HEK293 (cell line): Measurements from ENCODE around the gene FMN1.

ENCODE experiments used
- CTCF ChIA-PET: fragments of 350-600 bp; formaldehyde crosslinking; extraction: SDS; loops from one replicate; lab custom pipeline; 2021; ENCODE audit warnings: antibody characterized with exemption; lab: Yijun Ruan, JAX
- POLR2A ChIA-PET: fragments of 300-600 bp; formaldehyde crosslinking; extraction: SDS; loops from one replicate; lab custom pipeline; 2020; ENCODE audit warnings: antibody characterized with exemption, inconsistent platforms; lab: Yijun Ruan, JAX
- H3K27ac ChIP-seq: fragments of 200-500 bp; sonication (Bioruptor generic); 2 replicates; pipeline ENCODE4 v1.5.1; 2014; ENCODE audit warnings: low read depth, low read length, control low read depth, inconsistent platforms; ENCODE audit errors: extremely low read depth
- H3K36me3 ChIP-seq, 2 experiments: fragments of 200-500 bp in 1 of 2; sonication (Bioruptor generic) in 1 of 2; 1 replicate in 1 of 2; 2 replicates in 1 of 2; pipeline ENCODE4 v1.5.1; 2014 to 2017; ENCODE audit warnings: inconsistent platforms in 2 of 2, low read length in 2 of 2; ENCODE audit not compliant: control insufficient read depth in 2 of 2, insufficient read depth in 1 of 2
- H3K4me1 ChIP-seq: fragments of 200-500 bp; sonication (Bioruptor generic); 2 replicates; pipeline ENCODE4 v1.5.1; 2014; ENCODE audit warnings: mild to moderate bottlenecking, low read length, inconsistent platforms; ENCODE audit not compliant: control insufficient read depth, insufficient read depth
- H3K4me3 ChIP-seq: 2 replicates; pipeline ENCODE4 v1.5.1; 2011; ENCODE audit warnings: low read depth, mild to moderate bottlenecking, control low read depth, low read length, moderate library complexity
- H3K9me3 ChIP-seq: fragments of 200-500 bp; sonication (Bioruptor generic); 2 replicates; pipeline ENCODE4 v1.5.1; 2014; ENCODE audit warnings: low read depth, low read length, inconsistent platforms; ENCODE audit not compliant: control insufficient read depth, insufficient read depth
- BCL11A ChIP-seq: fragments of 450-650 bp; formaldehyde crosslinking; IDR thresholded peaks from 2 replicates; pipeline ENCODE4 v1.5.1; 2016; ENCODE audit warnings: low read depth, missing biosample characterization, missing genetic modification characterization
- GLIS1 ChIP-seq: fragments of 450-650 bp; formaldehyde crosslinking; IDR thresholded peaks from 2 replicates; pipeline ENCODE4 v1.5.1; 2016; ENCODE audit warnings: missing biosample characterization, missing genetic modification characterization
- IKZF3 ChIP-seq: fragments of 450-650 bp; IDR thresholded peaks from 2 replicates; pipeline ENCODE4 v1.5.0; 2018; ENCODE audit warnings: missing biosample characterization, mild to moderate bottlenecking, missing genetic modification characterization, moderate library complexity
- PRDM1 ChIP-seq: fragments of 450-650 bp; formaldehyde crosslinking; IDR thresholded peaks from 2 replicates; pipeline ENCODE4; 2016; ENCODE audit warnings: missing biosample characterization, missing genetic modification characterization
- ZEB2 ChIP-seq: fragments of 450-650 bp; formaldehyde crosslinking; IDR thresholded peaks from 2 replicates; pipeline ENCODE4 v1.5.1; 2016; ENCODE audit warnings: missing biosample characterization, missing genetic modification characterization
- ZNF112 ChIP-seq: fragments of 450-650 bp; formaldehyde crosslinking; IDR thresholded peaks from 2 replicates; pipeline ENCODE4 v1.5.0; 2017; ENCODE audit warnings: missing biosample characterization, missing genetic modification characterization
- ZNF174 ChIP-seq: fragments of 450-650 bp; formaldehyde crosslinking; IDR thresholded peaks from 2 replicates; pipeline ENCODE4 v1.5.0; 2017; ENCODE audit warnings: missing biosample characterization, mild to moderate bottlenecking, missing genetic modification characterization
- ZNF211 ChIP-seq: fragments of 450-650 bp; formaldehyde crosslinking; IDR thresholded peaks from 2 replicates; pipeline ENCODE4 v1.5.1; 2016; ENCODE audit warnings: low read depth, missing biosample characterization, missing genetic modification characterization
- ZNF239 ChIP-seq: fragments of 450-650 bp; formaldehyde crosslinking; IDR thresholded peaks from 2 replicates; pipeline ENCODE4 v1.5.1; 2016; ENCODE audit warnings: missing biosample characterization, missing genetic modification characterization
- ZNF335 ChIP-seq: fragments of 450-650 bp; formaldehyde crosslinking; conservative IDR thresholded peaks from 2 replicates; pipeline ENCODE4 v1.5.1; 2016; ENCODE audit warnings: missing biosample characterization, missing genetic modification characterization
- ZNF473 ChIP-seq: fragments of 450-650 bp; formaldehyde crosslinking; IDR thresholded peaks from 2 replicates; pipeline ENCODE4 v1.5.1; 2017; ENCODE audit warnings: missing biosample characterization, missing genetic modification characterization
- ZNF529 ChIP-seq: fragments of 450-650 bp; formaldehyde crosslinking; IDR thresholded peaks from 2 replicates; pipeline ENCODE4 v1.5.1; 2017; ENCODE audit warnings: missing genetic modification characterization, missing biosample characterization; ENCODE audit not compliant: insufficient replicate concordance
- ZNF530 ChIP-seq: fragments of 450-650 bp; formaldehyde crosslinking; IDR thresholded peaks from 2 replicates; pipeline ENCODE4 v1.5.1; 2016; ENCODE audit warnings: low read depth, missing biosample characterization, missing genetic modification characterization
- ZNF561 ChIP-seq: fragments of 450-650 bp; IDR thresholded peaks from 2 replicates; pipeline ENCODE4 v1.5.1; 2018; ENCODE audit warnings: missing biosample characterization, missing genetic modification characterization, borderline replicate concordance
- ZNF571 ChIP-seq: fragments of 450-650 bp; formaldehyde crosslinking; IDR thresholded peaks from 2 replicates; pipeline ENCODE4 v1.5.0; 2017; ENCODE audit warnings: missing biosample characterization, missing genetic modification characterization
- ZNF600 ChIP-seq: fragments of 450-650 bp; formaldehyde crosslinking; IDR thresholded peaks from 2 replicates; pipeline ENCODE4 v1.5.1; 2016; ENCODE audit warnings: missing biosample characterization, missing genetic modification characterization
- ZNF621 ChIP-seq: fragments of 450-650 bp; formaldehyde crosslinking; IDR thresholded peaks from 2 replicates; pipeline ENCODE4 v1.5.1; 2017; ENCODE audit warnings: missing biosample characterization, missing genetic modification characterization
- ZNF677 ChIP-seq: fragments of 450-650 bp; IDR thresholded peaks from 2 replicates; pipeline ENCODE4 v1.5.0; 2018; ENCODE audit warnings: missing biosample characterization, mild to moderate bottlenecking, missing genetic modification characterization, moderate library complexity
- ZNF692 ChIP-seq: fragments of 450-650 bp; formaldehyde crosslinking; IDR thresholded peaks from 2 replicates; pipeline ENCODE4 v1.5.1; 2016; ENCODE audit warnings: missing biosample characterization, missing genetic modification characterization
- TF ChIP-seq, protein P1 (sequence below): fragments of 450-650 bp; formaldehyde crosslinking; IDR thresholded peaks from 2 replicates; pipeline ENCODE4 v1.5.1; 2017; ENCODE audit warnings: missing biosample characterization, missing genetic modification characterization
- TF ChIP-seq, protein P2 (sequence below): fragments of 450-650 bp; formaldehyde crosslinking; IDR thresholded peaks from 2 replicates; pipeline ENCODE4 v1.5.1; 2016; ENCODE audit warnings: missing biosample characterization, missing genetic modification characterization
- TF ChIP-seq, protein P3 (sequence below): fragments of 450-650 bp; formaldehyde crosslinking; IDR thresholded peaks from 2 replicates; pipeline ENCODE4 v1.5.1; 2016; ENCODE audit warnings: missing biosample characterization, missing genetic modification characterization

The FMN1 gene

DNA sequence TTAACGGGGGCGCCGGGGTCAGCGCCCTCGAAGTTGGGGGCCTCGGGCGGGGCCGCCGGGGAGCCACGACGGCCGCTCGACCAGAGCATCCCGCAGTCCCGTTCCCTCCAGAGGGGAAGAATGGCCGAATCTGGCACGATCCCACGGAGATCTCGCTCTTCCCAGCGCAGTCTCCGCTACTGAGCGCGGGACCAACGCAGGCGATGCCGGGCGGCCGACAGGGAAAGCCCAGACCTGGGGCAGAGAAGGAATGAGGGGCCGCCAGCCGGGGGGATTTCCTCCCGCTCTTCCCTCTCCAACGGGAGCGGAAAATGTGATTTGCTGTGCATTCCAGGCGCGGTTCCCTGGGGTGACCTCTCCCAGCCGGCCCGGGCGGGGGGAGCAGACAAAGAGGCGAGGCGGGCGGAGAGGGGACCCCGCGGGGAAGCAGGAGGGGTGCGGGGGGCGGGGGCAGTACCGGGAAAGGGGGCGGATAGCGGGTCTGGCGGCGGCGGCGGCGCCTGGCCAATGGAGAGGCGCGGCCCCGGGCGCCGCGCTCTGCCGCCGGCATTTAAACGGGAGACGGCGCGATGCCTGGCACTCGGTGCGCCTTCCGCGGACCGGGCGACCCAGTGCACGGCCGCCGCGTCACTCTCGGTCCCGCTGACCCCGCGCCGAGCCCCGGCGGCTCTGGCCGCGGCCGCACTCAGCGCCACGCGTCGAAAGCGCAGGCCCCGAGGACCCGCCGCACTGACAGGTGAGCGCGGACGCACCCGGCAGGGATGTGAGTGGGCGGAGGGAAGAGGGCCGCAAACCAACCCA is 476.9 kb downstream of the FMN1 start, which contains the start of gene GREM1:
Gene GREM1 (plus strand): TSS at position 579 of the 801 bp plus-strand sequence. CDS start 12,687 bp downstream, outside the sequence.
- POLR2A ChIA-PET = no interaction called here
- no peaks in the 10 kb centered on the region for H3K9me3 ChIP-seq
- H3K4me1 ChIP-seq = peaks cover 2% of the 10 kb centered on the region; the same call in 1 of the 2 replicates
- TF ChIP-seq, protein P1, sequence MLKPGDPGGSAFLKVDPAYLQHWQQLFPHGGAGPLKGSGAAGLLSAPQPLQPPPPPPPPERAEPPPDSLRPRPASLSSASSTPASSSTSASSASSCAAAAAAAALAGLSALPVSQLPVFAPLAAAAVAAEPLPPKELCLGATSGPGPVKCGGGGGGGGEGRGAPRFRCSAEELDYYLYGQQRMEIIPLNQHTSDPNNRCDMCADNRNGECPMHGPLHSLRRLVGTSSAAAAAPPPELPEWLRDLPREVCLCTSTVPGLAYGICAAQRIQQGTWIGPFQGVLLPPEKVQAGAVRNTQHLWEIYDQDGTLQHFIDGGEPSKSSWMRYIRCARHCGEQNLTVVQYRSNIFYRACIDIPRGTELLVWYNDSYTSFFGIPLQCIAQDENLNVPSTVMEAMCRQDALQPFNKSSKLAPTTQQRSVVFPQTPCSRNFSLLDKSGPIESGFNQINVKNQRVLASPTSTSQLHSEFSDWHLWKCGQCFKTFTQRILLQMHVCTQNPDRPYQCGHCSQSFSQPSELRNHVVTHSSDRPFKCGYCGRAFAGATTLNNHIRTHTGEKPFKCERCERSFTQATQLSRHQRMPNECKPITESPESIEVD (tag by site-specific recombination) = no peak
- TF ChIP-seq ZNF677 (no peak), ZNF112 (tag by site-specific recombination) (no peak), ZNF473 (tag by site-specific recombination) (no peak), GLIS1 (tag by site-specific recombination) (no peak), ZEB2 (tag by site-specific recombination) (no peak), ZNF174 (tag by site-specific recombination) (no peak), ZNF529 (tag by site-specific recombination) (no peak), ZNF561 (tag by site-specific recombination) (no peak), BCL11A (tag by site-specific recombination) (no peak), PRDM1 (no peak), ZNF621 (tag by site-specific recombination) (no peak)
- TF ChIP-seq, protein P2, sequence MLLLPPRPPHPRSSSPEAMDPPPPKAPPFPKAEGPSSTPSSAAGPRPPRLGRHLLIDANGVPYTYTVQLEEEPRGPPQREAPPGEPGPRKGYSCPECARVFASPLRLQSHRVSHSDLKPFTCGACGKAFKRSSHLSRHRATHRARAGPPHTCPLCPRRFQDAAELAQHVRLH (tag by site-specific recombination) = no peak
- TF ChIP-seq, all 188 proteins: peak for 0
- Histone ChIP-seq H3K4me3 (peak within 1 kb of the TSS; percentile 29), H3K36me3 (no peaks in the 10 kb centered on the region), H3K27ac (no peak within 1 kb of the TSS; the same call in 1 of the 2 replicates)
- CTCF ChIA-PET = no interaction called here

GRCh38 chr15:32716915-32717425 is 477.5 kb downstream of the FMN1 start:
- Histone ChIP-seq H3K36me3 (no peaks in the 10 kb centered on the region), H3K4me1 (peaks cover 2% of the 10 kb centered on the region; the same call in 1 of the 2 replicates), H3K4me3 (no peak overlapping the region), H3K9me3 (no peaks in the 10 kb centered on the region), H3K27ac (no peak overlapping the region)
- CTCF ChIA-PET = interaction anchor here (0.7 kb wide), 1 partner anchor 120 kb away, joined by 4 read pairs; no protein-coding TSS in a partner anchor
- TF ChIP-seq ZNF600 (tag by site-specific recombination) (no peak), ZNF335 (tag by site-specific recombination) (no peak), ZNF692 (no peak), ZNF571 (tag by site-specific recombination) (no peak), ZNF211 (tag by site-specific recombination) (no peak), IKZF3 (tag by site-specific recombination) (no peak), ZNF530 (no peak), ZNF239 (tag by site-specific recombination) (no peak)
- TF ChIP-seq, protein P3, sequence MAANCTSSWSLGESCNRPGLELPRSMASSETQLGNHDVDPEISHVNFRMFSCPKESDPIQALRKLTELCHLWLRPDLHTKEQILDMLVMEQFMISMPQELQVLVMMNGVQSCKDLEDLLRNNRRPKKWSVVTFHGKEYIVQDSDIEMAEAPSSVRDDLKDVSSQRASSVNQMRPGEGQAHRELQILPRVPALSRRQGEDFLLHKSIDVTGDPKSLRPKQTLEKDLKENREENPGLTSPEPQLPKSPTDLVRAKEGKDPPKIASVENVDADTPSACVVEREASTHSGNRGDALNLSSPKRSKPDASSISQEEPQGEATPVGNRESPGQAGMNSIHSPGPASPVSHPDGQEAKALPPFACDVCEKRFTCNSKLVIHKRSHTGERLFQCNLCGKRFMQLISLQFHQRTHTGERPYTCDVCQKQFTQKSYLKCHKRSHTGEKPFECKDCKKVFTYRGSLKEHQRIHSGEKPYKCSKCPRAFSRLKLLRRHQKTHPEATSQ = no peak
- POLR2A ChIA-PET = no interaction called here
